Thyroid gland (tissue), 4 donors: ENCODE measurements around the gene TYK2.

Experiments used
- CTCF ChIP-seq, 6 experiments: fragments of 200-600 bp in 3 of 6; fragments of 450-650 bp in 3 of 6; sonication (generic) in 3 of 6; IDR thresholded peaks; one replicate each; pipeline ENCODE4 v1.5.1; 2016 to 2019; ENCODE audit warnings: antibody characterized with exemption in 6 of 6, mild to moderate bottlenecking in 2 of 6, inconsistent platforms in 1 of 6, moderate library complexity in 1 of 6
- POLR2A ChIP-seq, 2 donors: fragments of 450-650 bp; IDR thresholded peaks; one replicate each; pipeline ENCODE4 v1.6.1; 2017; ENCODE audit warnings: antibody characterized with exemption in 2 of 2, mild to moderate bottlenecking in 2 of 2, moderate library complexity in 1 of 2

DNA sequence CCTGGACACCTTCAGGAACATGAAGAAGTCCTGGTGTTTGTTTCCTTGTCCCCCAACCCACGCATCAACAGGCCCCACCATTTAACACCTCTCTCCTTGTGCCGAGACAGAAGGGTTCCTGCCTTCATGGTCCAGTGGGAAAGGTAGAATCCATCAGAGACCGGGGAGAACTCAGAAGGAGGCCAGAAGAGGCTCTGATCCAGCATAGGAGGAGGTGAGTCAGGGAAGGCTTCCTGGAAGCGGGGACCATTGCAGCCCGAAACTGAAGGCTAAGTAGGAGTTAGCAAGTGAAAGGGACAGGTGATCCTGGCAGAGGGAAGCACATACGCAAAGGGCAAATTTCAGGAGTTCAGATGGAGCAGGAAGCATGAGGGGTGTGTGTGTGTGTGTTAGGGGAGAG lies 41.4 kb downstream of the TYK2 start:
- TF ChIP-seq CTCF (IDR thresholded peaks at IDR 0.05), result no peak
- no peak for TF ChIP-seq POLR2A (IDR thresholded peaks at IDR 0.05)
